ENCODE data around the gene FAM89B.

The FAM89B gene

GRCh38 chr11:65610404-65610803, 38.1 kb downstream of the FAM89B start:
- no peak for DNase-seq (ENCODE audit: low read depth in 1 of 2, low spot score in 1 of 2)

GRCh38 chr11:65611028-65611757, 38.9 kb downstream of the FAM89B start:
- no peak for DNase-seq (ENCODE audit: low read depth in 1 of 2, low spot score in 1 of 2)

DNA sequence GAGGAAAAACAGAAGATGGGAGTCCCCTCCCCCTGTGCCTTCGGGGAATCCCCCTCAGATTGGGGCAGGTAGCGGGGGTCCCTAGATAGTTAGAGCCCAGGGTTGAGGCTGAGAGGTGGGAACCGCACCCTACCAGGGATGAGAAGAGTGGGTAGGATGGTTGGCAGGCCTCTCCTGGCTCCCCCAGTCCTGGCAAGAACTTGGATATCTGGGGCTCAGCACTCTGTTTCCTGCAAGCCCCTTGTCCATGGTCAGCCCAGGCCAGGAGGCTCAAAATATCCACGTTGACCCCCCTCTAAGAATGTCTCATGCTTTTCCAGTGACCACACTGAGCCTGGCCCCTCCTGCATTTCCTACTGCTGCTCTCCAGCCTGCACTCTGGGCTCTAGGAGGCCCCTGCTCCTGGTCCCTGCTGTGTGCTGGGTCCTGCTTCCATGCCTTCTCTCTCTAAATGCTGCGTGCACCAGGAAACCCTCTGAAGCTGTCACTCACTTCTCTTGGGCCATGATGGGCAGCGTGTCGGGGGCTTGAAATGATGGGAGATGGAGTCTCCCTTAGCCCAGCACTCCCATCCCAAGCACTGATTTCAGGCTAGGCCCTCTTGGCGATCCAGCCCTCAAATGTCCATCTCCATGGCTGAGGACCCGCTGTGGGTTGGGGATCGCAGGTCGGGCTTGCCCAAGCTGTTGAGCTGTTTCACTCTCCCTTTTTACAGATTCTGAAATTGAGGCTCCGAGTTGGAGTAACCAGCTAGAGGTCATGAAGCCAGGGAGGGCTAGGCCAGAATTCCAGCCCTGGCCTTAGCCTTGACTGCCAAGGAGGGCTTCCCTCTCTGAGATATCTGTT, 39.6 kb downstream of the FAM89B start:
- DNase-seq (ENCODE audit: low read depth in 1 of 2, low spot score in 1 of 2) = no peak

DNA sequence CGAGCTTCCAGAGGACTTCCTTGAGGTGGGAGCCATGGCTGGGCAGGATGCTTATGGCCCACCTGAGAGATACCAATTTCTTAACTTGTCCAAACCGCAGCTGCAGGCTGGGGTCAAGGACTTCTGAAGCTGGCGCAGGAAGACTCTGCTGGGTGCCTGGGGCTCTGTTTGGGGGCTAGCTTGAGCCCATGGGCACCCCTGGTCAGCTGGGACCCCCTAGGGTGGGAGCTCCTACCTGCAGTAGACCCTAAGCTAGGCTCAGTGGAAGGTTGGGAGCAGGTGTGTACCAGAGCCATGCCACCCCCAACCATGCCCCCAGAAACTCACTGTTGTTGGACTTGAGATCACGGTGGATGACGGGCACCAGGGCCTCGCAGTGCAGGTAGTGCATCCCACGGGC, 40.4 kb downstream of the FAM89B start:
- no peak for DNase-seq (ENCODE audit: low read depth in 1 of 2, low spot score in 1 of 2)

DNA sequence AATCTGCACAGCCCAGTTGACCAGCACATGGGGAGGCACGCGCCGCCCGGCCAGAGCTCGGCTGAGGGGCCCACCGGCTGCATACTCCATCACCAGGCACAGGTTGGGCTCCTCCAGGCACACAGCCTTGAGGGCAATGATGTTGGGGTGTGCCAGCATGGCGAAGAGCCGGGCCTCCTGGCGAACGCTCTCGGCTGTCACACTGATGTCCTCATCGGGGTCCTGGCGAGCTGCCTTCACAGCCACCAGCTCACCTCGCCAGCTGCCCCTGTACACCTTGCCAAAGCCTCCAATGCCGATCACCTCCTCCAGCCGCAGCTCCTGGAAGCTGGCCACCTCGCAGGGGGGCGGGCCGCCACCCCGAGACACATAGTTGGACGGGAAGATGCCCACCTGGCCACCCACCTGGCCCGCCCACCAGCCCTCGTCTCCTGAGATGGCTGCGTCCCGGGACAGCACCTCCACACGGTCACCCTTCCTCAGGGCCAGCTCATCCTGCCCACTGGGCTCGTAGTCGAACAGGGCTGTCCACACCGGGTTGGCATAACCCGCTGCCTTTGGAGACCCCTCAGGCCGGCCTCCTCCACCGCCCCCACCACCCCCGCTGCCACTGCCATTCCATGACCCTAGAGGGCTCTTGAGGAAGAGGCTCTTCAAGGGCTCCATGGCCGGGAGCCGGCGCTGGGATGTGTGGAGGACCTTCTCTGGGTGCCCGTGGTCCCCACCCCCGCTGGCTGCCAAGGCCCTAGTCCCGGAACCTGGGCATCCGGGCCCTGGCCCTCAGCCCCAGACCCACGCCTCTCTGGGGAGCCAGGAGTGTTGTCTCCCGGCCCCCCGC, 41.0 kb downstream of the FAM89B start:
- no peak for DNase-seq (ENCODE audit: low read depth in 1 of 2, low spot score in 1 of 2)

GRCh38 chr11:65615229-65615949, 43.1 kb downstream of the FAM89B start, which contains the start of gene PCNX3:
TSS of gene PCNX3 (plus strand) at chr11:65615776. CDS start at chr11:65616312, 536 bp downstream.
- peak; percentile 99 to 100 for DNase-seq (ENCODE audit: low read depth in 1 of 2, low spot score in 1 of 2)

DNA sequence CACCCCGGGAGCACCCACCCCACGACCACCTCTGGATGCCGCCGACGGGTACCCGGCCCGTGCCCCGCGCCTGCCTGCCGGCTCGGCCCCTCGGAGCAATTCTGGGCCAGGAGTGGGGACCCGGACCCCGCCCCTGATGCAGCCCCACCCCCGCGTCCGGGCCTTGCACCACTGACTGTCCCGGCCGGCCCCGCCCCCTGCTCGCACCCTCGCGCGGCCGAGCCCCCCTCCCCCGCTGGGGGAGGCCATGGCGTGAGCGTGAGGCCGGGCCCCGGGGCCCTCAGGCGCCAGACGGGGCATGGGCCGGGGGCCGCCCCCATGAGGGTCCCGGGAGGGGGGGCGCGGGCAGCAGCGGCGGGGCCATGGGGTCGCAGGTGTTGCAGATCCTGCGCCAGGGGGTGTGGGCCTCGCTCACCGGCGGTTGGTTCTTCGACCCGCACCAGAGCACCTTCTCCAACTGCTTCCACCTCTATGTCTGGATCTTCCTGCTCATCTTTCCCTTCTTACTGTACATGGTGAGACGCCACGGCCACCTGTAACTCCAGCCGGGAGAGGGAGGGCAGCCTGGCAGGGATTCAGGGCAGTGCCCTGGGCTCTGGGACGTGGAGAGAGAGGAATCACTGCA, 43.7 kb downstream of the FAM89B start:
- DNase-seq (ENCODE audit: low read depth in 1 of 2, low spot score in 1 of 2) = no peak

DNA sequence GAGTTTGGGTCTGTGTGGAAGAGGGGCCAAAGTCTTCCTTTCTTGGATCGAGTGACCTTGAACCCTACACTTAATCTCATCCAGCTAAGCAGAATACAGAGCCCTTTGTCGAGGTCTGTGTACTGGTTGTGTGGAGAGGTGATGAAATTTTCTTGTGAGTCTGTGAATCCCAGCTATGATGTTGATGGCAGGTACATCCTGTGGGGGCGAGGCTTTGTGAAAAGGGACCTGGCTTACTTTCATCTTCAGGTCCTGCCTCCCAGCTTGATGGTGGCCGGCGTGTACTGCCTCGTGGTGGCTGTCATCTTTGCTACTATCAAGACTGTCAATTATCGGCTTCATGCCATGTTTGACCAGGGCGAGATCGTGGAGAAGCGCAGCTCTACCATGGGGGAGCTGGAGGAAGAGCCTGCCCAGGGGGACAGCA, 44.2 kb downstream of the FAM89B start:
- no peak for DNase-seq (ENCODE audit: low read depth in 1 of 2, low spot score in 1 of 2)

- no peak for DNase-seq (ENCODE audit: low read depth in 1 of 2, low spot score in 1 of 2)
Observed at GRCh38 chr11:65617136-65617850, 45.0 kb downstream of the FAM89B start.

- DNase-seq (ENCODE audit: low read depth in 1 of 2, low spot score in 1 of 2) = no peak
Observed at GRCh38 chr11:65617990-65618751, 45.8 kb downstream of the FAM89B start.

GRCh38 chr11:65618763-65619162, 46.4 kb downstream of the FAM89B start:
- no peak for DNase-seq (ENCODE audit: low read depth in 1 of 2, low spot score in 1 of 2)

DNA sequence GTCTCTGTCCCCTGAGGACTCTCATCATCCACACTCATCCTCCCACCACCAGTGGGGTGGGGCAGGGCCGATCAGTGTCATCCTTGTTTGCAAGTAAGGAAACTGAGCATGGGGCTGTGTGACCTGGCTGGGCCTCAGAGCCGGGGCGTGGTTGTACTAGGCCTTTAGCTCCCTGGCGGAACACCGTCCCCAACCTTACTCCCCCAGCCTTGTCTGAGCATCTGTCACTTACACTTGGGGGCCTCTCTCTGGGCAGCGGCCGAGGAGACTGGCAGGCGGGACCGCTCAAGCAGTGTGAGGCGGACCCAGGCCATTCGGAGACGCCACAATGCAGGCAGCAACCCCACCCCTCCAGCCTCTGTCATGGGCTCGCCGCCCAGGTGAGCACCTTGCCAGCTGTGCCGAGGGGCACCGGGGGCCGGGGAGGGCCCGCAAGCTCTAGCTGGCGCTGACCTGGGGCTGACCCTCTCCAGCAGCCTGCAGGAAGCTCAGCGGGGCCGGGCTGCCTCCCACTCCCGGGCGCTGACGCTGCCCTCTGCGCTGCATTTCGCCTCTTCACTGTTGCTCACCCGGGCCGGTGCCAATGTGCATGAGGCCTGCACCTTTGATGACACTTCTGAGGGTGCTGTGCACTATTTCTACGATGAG, 47.1 kb downstream of the FAM89B start:
- no peak for DNase-seq (ENCODE audit: low read depth in 1 of 2, low spot score in 1 of 2)

DNA sequence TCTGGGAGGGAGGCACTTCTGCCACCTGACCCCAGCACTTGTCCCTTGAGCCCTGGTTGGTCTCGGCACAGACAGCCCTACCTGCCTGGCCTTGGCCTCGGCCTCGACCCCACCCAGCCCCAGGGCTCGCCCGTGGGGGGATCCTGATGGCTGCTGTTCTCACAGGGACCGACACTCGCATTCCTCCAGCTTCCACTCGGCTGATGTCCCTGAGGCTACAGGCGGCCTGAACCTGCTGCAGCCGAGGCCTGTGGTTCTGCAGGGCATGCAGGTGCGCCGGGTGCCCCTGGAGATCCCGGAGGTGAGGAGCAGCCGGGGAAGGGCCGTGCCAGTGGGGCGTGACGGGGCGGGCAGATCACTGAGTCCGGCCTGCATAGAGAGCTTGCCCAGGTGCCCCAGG, 48.3 kb downstream of the FAM89B start:
- no peak for DNase-seq (ENCODE audit: low read depth in 1 of 2, low spot score in 1 of 2)

DNA sequence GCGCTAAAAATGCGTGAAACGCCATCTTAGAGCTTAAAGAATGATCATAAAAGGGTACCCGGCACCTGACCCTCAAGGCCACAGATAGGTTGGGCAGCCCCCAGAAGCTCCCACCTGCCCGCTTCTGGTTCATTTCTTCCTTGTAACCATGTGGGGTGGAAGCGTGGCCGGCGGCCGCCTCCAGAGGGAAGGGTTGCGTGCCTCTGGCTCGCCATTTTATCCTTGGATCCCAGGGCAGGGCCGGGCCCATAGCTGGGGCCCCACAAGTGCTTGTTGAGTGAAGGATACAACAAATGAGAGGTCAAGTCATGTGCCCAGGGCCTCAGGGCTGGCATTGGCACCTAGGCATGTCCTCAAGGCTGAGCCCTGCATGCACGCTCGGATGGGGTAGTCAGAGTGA, 49.1 kb downstream of the FAM89B start:
- no peak for DNase-seq (ENCODE audit: low read depth in 1 of 2, low spot score in 1 of 2)

GRCh38 chr11:65622011-65622410, 49.7 kb downstream of the FAM89B start:
- no peak for DNase-seq (ENCODE audit: low read depth in 1 of 2, low spot score in 1 of 2)

- DNase-seq (ENCODE audit: low read depth in 1 of 2, low spot score in 1 of 2) = no peak
Observed at GRCh38 chr11:65623177-65623576, 50.8 kb downstream of the FAM89B start.
